GM12801 (cell line): ENCODE measurements around the gene PPIL4.

Source experiments
- TF ChIP-seq, protein P1 (sequence below): IDR thresholded peaks from one replicate; pipeline ENCODE4 v1.5.1; 2011; ENCODE audit warnings: control low read depth; ENCODE audit not compliant: insufficient read length; ENCODE audit errors: extremely low read depth

PPIL4 gene

DNA sequence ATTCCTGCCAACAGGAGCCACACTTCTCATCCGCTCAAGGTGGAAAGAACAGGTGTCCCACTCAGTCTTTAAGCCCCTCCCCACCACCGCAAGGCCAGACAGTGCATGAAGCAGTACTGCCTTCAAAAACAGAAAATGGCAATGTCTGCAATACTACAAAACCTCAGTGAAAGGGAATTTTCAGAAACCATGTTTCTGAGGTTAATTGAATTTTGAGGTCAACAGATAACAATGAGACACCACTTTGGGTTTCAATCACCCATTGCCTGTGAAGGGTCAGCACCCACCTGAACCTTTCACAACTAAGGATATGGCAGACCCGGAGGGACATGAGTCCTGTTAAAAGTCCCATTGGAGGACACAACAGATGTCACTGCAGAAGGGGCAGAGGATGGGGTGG is 74.0 kb downstream of the PPIL4 start:
- TF ChIP-seq, protein P1, sequence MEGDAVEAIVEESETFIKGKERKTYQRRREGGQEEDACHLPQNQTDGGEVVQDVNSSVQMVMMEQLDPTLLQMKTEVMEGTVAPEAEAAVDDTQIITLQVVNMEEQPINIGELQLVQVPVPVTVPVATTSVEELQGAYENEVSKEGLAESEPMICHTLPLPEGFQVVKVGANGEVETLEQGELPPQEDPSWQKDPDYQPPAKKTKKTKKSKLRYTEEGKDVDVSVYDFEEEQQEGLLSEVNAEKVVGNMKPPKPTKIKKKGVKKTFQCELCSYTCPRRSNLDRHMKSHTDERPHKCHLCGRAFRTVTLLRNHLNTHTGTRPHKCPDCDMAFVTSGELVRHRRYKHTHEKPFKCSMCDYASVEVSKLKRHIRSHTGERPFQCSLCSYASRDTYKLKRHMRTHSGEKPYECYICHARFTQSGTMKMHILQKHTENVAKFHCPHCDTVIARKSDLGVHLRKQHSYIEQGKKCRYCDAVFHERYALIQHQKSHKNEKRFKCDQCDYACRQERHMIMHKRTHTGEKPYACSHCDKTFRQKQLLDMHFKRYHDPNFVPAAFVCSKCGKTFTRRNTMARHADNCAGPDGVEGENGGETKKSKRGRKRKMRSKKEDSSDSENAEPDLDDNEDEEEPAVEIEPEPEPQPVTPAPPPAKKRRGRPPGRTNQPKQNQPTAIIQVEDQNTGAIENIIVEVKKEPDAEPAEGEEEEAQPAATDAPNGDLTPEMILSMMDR, result no peak

DNA sequence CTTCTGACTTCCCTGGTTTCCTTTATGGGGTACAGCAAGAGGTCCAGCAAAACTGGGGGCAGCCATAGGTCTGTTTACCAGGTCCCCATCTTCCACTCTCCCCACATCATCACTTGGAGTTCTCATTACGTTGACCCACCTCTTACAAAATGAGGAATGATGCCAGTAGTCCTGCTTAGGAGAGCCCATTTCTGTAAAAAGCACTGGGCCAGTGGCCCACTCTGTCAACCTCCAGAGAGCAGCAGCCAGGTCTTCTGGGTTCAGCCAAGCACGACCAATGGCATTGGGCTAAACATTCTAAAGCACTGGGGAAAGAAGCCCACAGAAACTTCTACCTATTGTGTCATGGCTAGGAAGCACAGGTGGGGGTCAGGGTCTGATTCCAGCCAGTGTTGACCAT is 74.9 kb downstream of the PPIL4 start:
- TF ChIP-seq, protein P1, result no peak

DNA sequence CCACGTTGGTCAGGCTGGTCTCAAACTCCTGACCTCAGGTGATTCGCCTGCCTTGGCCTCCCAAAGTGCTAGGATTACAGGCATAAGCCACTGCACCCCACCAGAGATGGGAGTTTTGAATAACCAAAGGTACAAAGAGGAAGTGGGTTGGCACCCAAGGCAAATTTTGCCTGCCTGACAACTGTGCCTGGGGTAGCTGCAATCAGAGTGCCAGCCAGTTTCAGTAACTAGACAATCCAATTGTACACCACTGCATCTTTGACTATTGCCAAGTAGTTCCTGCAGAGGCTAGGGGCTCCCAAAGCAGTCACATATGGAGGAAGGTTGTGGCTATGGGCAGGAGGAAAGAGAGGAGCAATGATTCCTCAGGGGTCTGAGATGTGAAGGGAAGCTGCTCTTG is 77.7 kb downstream of the PPIL4 start:
- TF ChIP-seq, protein P1, result no peak

DNA sequence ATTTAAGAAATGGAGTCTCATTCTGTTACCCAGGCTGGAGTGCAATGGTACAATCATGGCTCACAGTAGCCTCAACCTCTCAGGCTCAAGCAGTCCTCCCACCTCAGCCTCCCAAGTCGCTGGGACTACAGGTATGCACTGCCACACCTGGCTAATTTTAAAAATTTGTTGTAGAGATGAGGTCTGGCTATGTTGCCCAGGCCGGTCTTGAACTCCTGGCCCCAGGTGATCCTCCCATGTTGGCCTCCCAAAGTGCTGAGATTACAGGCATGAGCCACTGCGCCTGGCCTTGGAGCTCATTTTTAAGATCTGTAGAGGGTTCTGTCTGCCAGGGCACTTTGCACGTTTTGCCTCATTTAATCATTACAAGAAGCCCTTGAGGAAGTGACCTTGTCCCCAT is 78.6 kb downstream of the PPIL4 start:
- TF ChIP-seq, protein P1, result no peak

DNA sequence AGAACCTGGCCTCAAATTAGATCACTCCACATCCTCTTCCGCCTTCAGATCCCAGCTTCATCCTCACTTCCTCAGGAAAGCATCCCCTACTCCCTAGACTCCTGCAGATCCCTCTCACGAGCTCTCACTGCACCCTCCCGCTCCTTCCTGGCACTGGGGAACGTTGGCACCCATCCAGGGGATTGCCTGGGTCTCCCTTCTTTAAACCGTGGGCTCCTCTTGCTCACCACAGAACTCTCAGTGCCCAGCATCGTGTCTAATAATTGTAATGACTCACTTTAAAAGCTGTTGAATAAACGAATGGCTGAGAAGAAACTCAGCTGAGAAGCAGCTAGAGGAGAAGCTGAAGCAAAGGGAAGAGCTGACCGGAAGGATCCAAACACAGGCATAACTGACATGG is 81.4 kb downstream of the PPIL4 start:
- TF ChIP-seq, protein P1, result no peak

GRCh38 chr6:149463781-149464180 is 82.1 kb downstream of the PPIL4 start:
- TF ChIP-seq, protein P1, result no peak

- TF ChIP-seq, protein P1, result no peak
Measured at GRCh38 chr6:149461670-149462069, 84.2 kb downstream of the PPIL4 start.

DNA sequence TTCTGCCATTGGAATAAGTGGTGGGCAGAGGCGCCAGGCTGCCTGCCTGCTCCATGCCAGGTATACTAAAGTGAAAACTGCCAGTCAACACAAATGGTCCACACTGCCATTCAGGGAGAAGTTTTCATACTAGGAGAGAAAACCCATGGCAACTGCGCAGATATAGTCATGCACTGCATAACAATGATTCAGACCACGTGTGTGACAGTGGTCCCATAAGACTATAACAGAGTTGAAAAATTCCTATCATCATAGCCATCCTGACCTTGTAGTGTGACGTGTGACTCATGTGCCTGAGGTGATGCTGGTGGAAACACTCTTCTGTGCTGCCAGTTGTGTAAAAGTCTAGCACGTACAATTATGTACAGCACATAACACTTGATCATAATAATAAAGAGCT is 86.1 kb downstream of the PPIL4 start:
- TF ChIP-seq, protein P1, result no peak
